Fibroblast of skin of scalp (primary cell): ENCODE results near the gene NKAIN2.
"Not testable (repeated sequence)": the region's sequence is repeated elsewhere in the genome, so short reads cannot be mapped to it uniquely, and the experiment has no call there.

Experiments
- DNase-seq: peaks from one replicate; pipeline ENCODE4 v3.0.0-alpha.2; 2013

Gene NKAIN2

DNA sequence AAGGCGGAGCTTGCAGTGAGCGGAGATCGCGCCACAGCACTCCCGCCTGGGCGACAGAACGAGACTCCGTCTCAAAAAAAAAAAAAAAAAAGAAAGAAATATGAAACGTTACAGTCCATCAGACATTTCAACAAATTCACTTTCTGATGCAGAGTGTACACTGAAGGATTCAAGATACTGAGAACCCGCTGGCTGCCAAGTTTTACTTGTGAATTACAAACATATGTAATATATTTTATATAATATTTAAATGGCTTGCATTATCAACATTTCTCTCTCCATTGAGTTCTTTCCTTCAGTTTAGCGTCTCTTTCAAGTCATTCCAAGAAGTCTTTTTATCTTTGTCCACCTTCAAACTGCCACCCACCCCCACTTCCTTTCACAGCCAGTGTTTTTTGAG lies 917.7 kb downstream of the NKAIN2 start:
- DNase-seq, result no peak

GRCh38 chr6:124722141-124722878 lies 918.6 kb downstream of the NKAIN2 start:
- DNase-seq, result peak; percentile 2

GRCh38 chr6:124723671-124724070 lies 920.0 kb downstream of the NKAIN2 start:
- no peak for DNase-seq

DNA sequence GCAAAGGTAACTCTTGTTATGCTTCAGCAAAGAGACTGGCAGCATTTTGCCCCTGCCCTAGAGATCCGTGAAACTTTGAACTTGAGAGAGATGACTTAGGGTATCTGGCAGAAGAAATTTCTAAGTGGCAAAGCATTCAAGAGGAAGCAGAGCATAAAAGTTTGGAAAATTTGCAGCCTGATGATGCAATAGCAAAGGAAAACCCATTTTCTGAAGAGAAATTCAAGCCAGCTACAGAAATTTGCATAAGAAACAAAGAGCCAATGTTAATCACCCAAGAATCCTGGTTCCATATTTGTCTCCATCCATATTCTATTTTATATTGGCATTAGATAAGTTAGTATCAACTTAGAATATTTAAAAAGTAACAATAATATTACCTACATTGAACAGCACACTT lies 934.1 kb downstream of the NKAIN2 start:
- not testable (repeated sequence) for DNase-seq

- no peak for DNase-seq
Measured at GRCh38 chr6:124738482-124738881, 934.8 kb downstream of the NKAIN2 start.

GRCh38 chr6:124741341-124741740 lies 937.7 kb downstream of the NKAIN2 start:
- no peak for DNase-seq

DNA sequence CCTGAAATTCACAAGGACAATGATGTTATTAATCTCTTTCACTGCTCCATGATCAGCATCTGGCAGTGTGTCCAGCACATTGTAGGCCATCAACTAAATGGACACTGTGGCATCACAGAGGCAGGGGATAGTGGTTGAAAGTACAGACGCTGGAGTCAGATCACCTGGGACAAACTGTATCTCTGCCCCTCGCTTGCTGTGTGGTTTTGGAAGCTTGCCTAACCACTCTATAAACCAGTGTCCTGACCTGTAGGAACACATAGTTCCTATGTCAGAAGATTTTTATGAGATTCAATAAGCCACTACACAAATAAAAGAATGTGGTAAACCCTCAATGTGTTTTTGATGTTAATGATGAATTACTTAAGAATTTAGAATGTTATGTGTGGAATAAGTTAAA lies 939.3 kb downstream of the NKAIN2 start:
- DNase-seq, result peak; percentile 1

GRCh38 chr6:124743420-124743819 lies 939.8 kb downstream of the NKAIN2 start:
- DNase-seq, result no peak

- no peak for DNase-seq
Measured at GRCh38 chr6:124747349-124747748, 943.7 kb downstream of the NKAIN2 start.

- no peak for DNase-seq
Measured at GRCh38 chr6:124748778-124749177, 945.1 kb downstream of the NKAIN2 start.

- DNase-seq, result no peak
Measured at GRCh38 chr6:124753001-124753400, 949.3 kb downstream of the NKAIN2 start.

GRCh38 chr6:124753562-124754105 lies 950.0 kb downstream of the NKAIN2 start:
- DNase-seq, result no peak

DNA sequence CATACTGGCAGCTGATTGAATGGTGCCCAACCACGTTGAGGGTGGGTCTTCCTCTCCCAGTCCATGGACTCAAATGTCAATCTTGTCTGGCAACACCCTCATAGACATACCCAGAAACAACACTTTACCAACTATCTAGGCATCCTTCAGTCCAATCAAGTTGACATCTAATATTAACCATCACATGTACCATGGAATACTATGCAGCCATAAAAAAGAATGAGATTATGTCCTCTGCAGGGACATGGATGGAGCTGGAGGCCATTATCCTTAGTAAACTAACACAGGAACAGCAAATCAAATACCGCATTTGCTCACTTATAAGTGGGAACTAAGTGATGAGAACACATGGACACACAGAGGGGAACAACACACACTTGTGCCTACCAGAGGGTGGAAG lies 951.7 kb downstream of the NKAIN2 start:
- no peak for DNase-seq

- no peak for DNase-seq
Measured at GRCh38 chr6:124757560-124757959, 953.9 kb downstream of the NKAIN2 start.

DNA sequence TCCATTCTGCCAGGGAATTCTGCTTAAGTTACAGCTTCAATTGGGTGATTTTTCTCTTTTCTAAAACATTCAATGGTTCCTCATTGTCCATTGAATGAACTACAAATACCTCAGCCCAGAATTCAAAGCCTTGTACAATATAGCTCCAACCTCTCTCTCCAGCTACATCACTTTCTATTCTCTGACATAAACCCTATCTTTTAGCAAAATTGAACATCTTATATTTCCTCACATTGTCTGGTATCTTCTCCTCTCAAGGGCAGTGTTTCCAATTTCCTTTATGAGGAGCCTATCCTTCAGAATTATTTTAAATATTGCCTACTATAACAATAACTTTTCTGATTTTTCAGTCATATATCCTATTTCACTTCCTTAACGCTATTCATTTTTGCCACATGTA lies 955.0 kb downstream of the NKAIN2 start:
- no peak for DNase-seq

GRCh38 chr6:124765280-124765679 lies 961.6 kb downstream of the NKAIN2 start:
- no peak for DNase-seq

DNA sequence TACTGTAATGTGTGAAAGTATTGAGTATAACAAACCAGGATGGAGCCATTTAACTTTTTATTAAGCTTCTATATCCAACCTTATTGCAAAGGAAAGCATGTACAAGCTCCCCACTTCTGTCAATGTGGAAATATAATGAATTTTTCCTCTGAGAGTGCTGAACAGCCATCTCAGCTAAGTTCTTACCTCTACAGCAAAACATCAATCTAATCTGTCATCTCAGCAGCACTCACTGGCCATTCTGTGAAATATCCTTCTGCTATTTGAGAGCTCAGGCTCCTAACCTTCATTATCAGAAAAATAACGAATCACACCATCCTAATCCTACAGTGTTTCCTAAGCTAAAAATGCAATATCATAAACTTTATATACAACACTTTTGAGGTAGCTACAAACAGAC lies 964.6 kb downstream of the NKAIN2 start:
- no peak for DNase-seq

DNA sequence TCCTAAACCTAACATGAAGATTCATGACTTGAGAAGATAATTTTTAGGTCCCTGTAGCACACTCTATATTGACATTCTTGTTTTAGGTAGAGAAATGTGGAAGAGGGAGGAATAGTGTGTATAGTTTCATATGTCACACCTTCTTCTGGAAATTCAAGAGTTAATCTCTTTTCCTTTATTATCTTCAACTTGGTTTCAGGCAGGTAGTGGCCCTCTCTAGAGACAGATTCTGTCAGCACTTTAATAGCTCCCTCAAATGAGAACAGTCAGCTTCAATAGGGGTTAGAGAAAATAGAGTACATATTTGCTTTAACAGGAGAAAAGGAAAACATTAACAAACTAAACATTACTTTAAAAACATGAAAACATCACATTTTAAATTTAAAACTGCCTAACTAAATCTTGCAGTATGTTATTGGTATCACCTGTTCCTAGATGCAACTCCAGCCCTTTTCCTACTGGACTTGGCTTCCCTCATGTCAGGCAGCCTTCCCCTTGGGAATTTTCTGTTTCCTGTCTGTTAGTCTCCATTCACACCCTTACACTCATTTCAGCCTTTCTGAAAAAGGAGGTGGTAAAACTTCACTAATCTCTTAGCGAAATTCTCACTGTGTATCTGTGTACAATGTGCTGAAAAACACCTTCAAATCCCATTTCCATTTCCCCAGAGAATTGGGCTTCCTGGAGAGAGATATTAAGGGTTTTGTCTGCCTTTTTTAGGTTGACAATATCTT lies 966.3 kb downstream of the NKAIN2 start:
- no peak for DNase-seq

DNA sequence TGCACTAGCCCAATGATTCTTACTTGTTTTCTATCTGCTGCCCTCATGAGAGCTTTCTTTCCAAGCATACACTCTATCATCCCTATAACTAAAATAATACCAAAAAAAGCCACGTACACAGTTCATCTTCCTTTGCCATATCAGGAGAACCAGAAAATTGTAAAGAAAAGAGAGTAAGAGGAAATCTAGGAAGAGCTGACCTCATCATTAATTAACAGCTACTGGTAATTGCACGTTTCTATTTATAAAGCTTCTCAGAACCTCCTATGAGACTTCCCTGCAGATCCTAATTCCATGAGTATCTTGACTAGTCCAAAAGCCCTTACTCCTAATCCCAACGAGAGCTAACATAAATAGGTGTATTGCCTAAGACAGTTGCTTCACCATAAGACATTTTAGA lies 967.1 kb downstream of the NKAIN2 start:
- DNase-seq, result no peak

- DNase-seq, result peak; percentile 1
Measured at GRCh38 chr6:124772733-124773319, 969.2 kb downstream of the NKAIN2 start.

GRCh38 chr6:124775121-124775520 lies 971.5 kb downstream of the NKAIN2 start:
- DNase-seq, result no peak

GRCh38 chr6:124777863-124778262 lies 974.2 kb downstream of the NKAIN2 start:
- no peak for DNase-seq

DNA sequence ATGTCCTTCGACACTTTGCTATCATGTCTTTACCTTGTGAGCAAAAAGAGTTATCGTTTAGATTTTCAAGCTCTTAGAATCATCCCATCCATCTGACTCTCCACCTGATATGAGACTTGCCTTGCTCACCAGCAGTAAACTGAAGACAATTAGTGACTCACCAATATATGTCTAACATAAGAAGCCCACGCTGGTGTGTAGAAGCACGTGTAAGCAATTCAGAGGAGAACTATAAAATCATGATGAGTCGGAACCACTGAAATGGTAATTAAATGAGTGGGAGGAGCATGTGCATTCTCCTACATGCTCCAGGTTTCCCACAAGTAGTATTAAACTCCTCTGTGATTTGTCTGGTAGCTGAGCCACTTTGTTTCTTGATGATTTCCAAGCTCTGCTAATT lies 977.0 kb downstream of the NKAIN2 start:
- no peak for DNase-seq

DNA sequence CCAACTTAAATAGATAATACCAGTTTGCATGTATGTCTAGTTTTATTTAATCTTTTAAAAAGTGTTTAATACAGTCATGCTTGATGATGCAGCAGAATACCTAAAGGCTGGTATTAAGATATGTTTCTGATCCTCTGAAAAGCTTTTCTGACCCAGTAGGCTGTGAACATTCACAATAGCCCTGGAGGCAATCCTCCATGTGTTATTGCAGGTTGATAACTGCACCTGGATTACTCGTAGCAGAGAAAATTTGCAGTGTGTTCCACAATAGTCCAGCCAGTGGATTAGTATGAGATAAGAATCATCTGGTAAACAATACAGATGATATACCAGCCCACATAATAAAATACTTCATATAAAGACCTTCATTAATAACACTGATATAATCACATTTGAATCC lies 979.7 kb downstream of the NKAIN2 start:
- DNase-seq, result no peak
